ENCODE data around the gene DLL1.

DNA sequence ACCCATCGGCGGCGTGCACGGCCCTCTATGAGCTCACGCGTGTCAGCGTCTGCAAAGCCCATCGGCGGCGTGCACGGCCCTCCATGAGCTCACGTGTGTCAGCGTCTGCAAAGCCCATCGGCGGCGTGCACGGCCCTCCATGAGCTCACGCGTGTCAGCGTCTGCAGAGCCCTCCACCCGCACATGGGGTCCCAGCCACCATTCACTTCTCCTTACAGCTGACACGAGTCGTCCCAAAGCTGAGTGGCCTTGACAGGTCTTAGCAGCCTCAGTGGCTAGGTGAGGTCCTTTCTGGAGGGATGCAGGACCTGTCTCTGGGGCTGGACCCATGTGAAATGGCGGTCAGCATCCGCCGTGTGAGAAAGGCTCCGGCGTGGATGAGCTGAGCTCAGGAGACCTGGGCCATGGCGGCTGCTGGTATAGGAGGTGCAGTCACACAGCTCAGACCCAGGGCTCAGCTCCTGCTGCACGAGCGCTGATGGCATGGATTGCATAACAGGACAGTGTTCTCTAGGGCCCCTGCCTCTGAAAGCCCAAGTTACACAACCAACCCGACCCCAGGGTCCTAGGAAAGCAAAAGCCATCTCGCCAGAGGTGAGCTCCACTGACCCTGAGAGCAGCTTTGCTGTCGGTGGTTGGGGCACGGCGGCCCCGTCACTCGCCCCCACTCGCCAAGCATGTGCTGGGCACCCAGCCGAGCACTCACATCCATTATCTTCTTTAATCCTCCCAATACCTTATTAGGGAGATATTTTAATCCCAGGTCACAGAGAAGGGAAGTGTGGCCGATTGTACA lies 38.9 kb downstream of the DLL1 start:
- no peak for TF ChIP-seq POLR2A (IDR thresholded peaks at IDR 0.05)
- TF ChIP-seq, protein P1, sequence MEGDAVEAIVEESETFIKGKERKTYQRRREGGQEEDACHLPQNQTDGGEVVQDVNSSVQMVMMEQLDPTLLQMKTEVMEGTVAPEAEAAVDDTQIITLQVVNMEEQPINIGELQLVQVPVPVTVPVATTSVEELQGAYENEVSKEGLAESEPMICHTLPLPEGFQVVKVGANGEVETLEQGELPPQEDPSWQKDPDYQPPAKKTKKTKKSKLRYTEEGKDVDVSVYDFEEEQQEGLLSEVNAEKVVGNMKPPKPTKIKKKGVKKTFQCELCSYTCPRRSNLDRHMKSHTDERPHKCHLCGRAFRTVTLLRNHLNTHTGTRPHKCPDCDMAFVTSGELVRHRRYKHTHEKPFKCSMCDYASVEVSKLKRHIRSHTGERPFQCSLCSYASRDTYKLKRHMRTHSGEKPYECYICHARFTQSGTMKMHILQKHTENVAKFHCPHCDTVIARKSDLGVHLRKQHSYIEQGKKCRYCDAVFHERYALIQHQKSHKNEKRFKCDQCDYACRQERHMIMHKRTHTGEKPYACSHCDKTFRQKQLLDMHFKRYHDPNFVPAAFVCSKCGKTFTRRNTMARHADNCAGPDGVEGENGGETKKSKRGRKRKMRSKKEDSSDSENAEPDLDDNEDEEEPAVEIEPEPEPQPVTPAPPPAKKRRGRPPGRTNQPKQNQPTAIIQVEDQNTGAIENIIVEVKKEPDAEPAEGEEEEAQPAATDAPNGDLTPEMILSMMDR (IDR thresholded peaks at IDR 0.05) = no peak
